CD4-positive, alpha-beta T cell (primary cell): ENCODE data around the gene ASIC4. TPM values are rescaled to one million over a fixed set of nuclear protein-coding genes. Genes with fewer than 3 reads are reported as not detected.

Experiments used
- ATAC-seq: fragments of 200-7000 bp; cut with Tn5 transposase; one replicate; pipeline ENCODE4 v1.10.0; 2022; ENCODE audit warnings: mild to moderate bottlenecking; ENCODE audit not compliant: poor library complexity
- CTCF ChIA-PET: fragments of 350-600 bp; sonication (Branson Sonifier 250); formaldehyde crosslinking; loops from one replicate; lab custom pipeline; 2021; ENCODE audit warnings: antibody characterized with exemption, inconsistent platforms; lab: Charles Lee
- POLR2A ChIA-PET: fragments of 350-600 bp; sonication (Branson Sonifier 250); formaldehyde crosslinking; loops from one replicate; lab custom pipeline; 2021; ENCODE audit warnings: antibody characterized with exemption, inconsistent platforms; lab: Charles Lee
- DNase-seq, 14 experiments: peaks; one replicate each; pipeline ENCODE4 v3.0.0-alpha.2; 2013 to 2020; ENCODE audit warnings: mixed read lengths in 2 of 14
- H3K27ac ChIP-seq, 2 donors: one replicate each; pipeline versions ENCODE4 v1.5.1 to v1.7.0; 2013; ENCODE audit warnings: low read length in 2 of 2, low read depth in 1 of 2, mild to moderate bottlenecking in 1 of 2
- H3K27me3 ChIP-seq, 2 experiments: 1 replicate in 1 of 2; 2 replicates in 1 of 2; pipeline versions ENCODE4 v1.6.1 to v1.7.0; 2013; ENCODE audit warnings: low read length in 2 of 2, control low read depth in 1 of 2, mild to moderate bottlenecking in 1 of 2, moderate library complexity in 1 of 2; ENCODE audit not compliant: insufficient read depth in 2 of 2, control insufficient read depth in 1 of 2
- H3K36me3 ChIP-seq: one replicate; pipeline ENCODE4 v1.6.1; 2013; ENCODE audit warnings: low read length, control low read depth; ENCODE audit not compliant: insufficient read depth
- H3K4me1 ChIP-seq: one replicate; pipeline ENCODE4 v1.6.1; 2013; ENCODE audit warnings: low read length, control low read depth; ENCODE audit not compliant: insufficient read depth
- H3K4me3 ChIP-seq: one replicate; pipeline ENCODE4 v1.5.1; 2013; ENCODE audit warnings: mild to moderate bottlenecking, low read length, moderate library complexity
- H3K9me3 ChIP-seq, 2 experiments: 1 replicate in 1 of 2; 2 replicates in 1 of 2; pipeline versions ENCODE4 v1.6.1 to v1.7.0; 2013; ENCODE audit warnings: low read length in 2 of 2, mild to moderate bottlenecking in 2 of 2, control low read depth in 1 of 2, moderate library complexity in 1 of 2; ENCODE audit not compliant: control insufficient read depth in 1 of 2, insufficient read depth in 1 of 2
- H3K27ac Mint-ChIP-seq: one replicate; pipeline ENCODE4 v1.8.0; 2020; ENCODE audit warnings: mixed read lengths
- H3K27me3 Mint-ChIP-seq: one replicate; pipeline ENCODE4 v1.8.0; 2021; ENCODE audit warnings: mixed read lengths
- H3K36me3 Mint-ChIP-seq: one replicate; pipeline ENCODE4 v1.8.0; 2021; ENCODE audit warnings: low read depth, mixed read lengths
- H3K4me1 Mint-ChIP-seq: one replicate; pipeline ENCODE4 v1.8.0; 2021; ENCODE audit warnings: low read depth, mixed read lengths
- H3K4me3 Mint-ChIP-seq: one replicate; pipeline ENCODE4 v1.8.0; 2020; ENCODE audit warnings: mild to moderate bottlenecking, mixed read lengths
- H3K9me3 Mint-ChIP-seq: one replicate; pipeline ENCODE4 v1.8.0; 2020; ENCODE audit warnings: mixed read lengths
- intact Hi-C, 2 experiments: fragments of 100-400 bp; cut with DNase I in 1 of 2; cut with micrococcal nuclease in 1 of 2; formaldehyde crosslinking; loops; one replicate each; pipeline versions ENCODE4 v1.15.1 to v1.9.0; 2023 to 2025; cut with DNase I, micrococcal nuclease
- polyA plus RNA-seq, 2 donors: library from polyadenylated mRNA; unstranded; fragments of 120-200 nt; gene quantifications; one replicate each; pipeline ENCODE4 v1.2.1, GENCODE V29; 2013
- total RNA-seq, 174 experiments: library from RNA in 2 of 174; stranded (reverse) in 2 of 174; gene quantifications; one replicate each; pipeline ENCODE4 v1.2.3 and lab custom pipeline; 2021 to 2026
- TF ChIP-seq, protein P1 (sequence below): fragments of 200-600 bp; IDR thresholded peaks from one replicate; pipeline ENCODE4 v1.8.0; 2022; ENCODE audit warnings: antibody characterized with exemption, mild to moderate bottlenecking

ASIC4 gene, protein sequence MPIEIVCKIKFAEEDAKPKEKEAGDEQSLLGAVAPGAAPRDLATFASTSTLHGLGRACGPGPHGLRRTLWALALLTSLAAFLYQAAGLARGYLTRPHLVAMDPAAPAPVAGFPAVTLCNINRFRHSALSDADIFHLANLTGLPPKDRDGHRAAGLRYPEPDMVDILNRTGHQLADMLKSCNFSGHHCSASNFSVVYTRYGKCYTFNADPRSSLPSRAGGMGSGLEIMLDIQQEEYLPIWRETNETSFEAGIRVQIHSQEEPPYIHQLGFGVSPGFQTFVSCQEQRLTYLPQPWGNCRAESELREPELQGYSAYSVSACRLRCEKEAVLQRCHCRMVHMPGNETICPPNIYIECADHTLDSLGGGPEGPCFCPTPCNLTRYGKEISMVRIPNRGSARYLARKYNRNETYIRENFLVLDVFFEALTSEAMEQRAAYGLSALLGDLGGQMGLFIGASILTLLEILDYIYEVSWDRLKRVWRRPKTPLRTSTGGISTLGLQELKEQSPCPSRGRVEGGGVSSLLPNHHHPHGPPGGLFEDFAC
- total RNA-seq (under 1 TPM; 0.08 to 0.17 TPM), total RNA-seq (lab: John Stamatoyannopoulos, UW) (0 to 0.54 (median 0.05) reads per million in 172 experiments)
- 0.05 TPM for polyA plus RNA-seq (2013, experiment 1 of 2)
- polyA plus RNA-seq (2013, experiment 2 of 2): 0.04 TPM

DNA sequence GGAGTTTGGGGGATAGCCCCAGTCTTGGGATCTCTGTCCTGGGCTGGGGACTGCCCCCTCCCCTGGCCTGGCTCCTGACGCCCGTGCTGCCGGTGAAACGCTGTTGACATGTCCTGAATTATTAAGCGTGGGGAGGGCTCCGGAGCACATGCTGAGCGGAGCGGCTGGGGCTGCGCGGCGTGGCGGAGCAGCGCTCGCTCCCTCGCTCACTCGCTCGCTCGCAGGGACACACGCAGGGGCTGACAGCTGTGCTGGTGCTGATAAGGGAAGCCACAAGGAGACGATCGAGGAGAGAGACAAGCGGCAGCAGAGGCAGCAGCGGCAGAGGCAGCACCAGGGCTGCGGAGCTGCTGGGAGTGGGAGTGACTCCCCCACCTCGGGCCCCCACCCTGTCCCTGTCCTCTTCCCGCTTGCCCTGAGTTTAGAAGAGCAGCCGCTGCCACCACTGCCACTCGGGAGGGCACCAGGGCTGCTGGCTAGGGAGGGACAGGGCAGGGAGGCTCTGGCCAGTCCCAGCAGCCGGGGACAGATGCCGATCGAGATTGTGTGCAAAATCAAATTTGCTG is at the start of gene ASIC4:
Gene ASIC4, plus strand, starts transcription at position 287 of the 566 bp plus-strand sequence. Its CDS starts 243 bp downstream, at position 530.
- ChIA-PET CTCF (interaction anchor here (1.6 kb wide), 1 partner anchor 16 kb away, joined by 5 read pairs; no protein-coding TSS in a partner anchor), POLR2A (no interaction called here)
- Histone ChIP-seq H3K27me3 (peaks cover 61 to 97% of the 10 kb centered on the region in 2 experiments), H3K27ac (no peak within 1 kb of the TSS), H3K4me1 (peaks cover 27% of the 10 kb centered on the region), H3K9me3 (peaks cover 0 to 29% of the 10 kb centered on the region in 2 experiments), H3K4me3 (no peak within 1 kb of the TSS), H3K36me3 (no peaks in the 10 kb centered on the region)
- peaks cover 84% of the 10 kb centered on the region for H3K27me3 Mint-ChIP-seq
- H3K4me3 Mint-ChIP-seq: no peak within 1 kb of the TSS
- DNase-seq: peak in 1 of 14 experiments; percentile 26
- peaks cover 5% of the 10 kb centered on the region for H3K36me3 Mint-ChIP-seq
- no peaks in the 10 kb centered on the region for H3K9me3 Mint-ChIP-seq
- no peak within 1 kb of the TSS for H3K27ac Mint-ChIP-seq
- intact Hi-C loops: no loop called here
- peaks cover 25% of the 10 kb centered on the region for H3K4me1 Mint-ChIP-seq
- peak; percentile 21 for ATAC-seq
- TF ChIP-seq, protein P1, sequence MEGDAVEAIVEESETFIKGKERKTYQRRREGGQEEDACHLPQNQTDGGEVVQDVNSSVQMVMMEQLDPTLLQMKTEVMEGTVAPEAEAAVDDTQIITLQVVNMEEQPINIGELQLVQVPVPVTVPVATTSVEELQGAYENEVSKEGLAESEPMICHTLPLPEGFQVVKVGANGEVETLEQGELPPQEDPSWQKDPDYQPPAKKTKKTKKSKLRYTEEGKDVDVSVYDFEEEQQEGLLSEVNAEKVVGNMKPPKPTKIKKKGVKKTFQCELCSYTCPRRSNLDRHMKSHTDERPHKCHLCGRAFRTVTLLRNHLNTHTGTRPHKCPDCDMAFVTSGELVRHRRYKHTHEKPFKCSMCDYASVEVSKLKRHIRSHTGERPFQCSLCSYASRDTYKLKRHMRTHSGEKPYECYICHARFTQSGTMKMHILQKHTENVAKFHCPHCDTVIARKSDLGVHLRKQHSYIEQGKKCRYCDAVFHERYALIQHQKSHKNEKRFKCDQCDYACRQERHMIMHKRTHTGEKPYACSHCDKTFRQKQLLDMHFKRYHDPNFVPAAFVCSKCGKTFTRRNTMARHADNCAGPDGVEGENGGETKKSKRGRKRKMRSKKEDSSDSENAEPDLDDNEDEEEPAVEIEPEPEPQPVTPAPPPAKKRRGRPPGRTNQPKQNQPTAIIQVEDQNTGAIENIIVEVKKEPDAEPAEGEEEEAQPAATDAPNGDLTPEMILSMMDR: no peak

DNA sequence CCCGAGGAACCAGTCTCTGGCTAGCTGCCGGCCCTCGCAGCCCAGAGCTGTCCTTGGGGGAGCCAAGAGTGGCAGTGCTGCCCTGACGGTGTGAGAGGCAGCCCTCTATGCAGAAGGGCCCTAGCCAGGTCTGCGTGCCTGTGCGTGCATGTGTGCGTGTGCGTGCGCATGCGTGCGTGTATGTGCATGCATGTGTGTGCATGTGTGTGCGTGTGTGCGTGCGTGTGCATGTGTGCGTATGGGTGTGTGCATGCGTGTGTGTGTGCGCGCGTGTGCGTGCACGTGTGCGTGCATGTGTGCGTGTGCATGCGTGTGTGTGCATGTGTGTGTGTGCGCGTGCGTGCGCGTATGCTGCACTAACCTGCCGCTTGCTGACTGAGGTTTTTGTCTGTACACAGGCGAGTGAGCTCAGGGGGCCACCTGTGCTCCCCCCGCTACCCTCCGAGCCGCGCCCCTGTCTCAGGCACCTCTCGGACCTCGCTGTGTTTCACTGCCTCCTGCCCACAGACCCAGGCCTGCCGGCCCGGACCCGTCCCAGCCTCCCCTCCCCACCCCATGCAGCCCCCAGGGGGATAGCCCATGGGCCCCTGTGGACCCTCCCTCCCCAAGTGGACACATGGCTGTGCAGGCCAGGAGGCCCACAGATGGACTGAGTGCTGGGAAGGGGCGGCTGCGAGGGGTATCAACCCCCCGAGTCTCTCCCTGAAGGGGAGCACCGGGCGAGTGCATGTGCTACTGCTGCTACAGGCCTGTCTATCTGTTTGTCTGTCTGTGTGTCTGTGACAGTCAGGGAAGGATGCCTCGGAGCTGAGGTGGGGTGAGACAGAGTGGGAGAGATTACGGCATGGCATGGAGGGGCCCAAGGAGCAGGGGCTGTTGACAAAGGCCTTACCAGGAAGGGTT is 48.4 kb upstream of the ASIC4 start:
- Histone ChIP-seq H3K4me1 (no peaks in the 10 kb centered on the region), H3K27ac (no peak overlapping the region), H3K9me3 (no peaks in the 10 kb centered on the region), H3K36me3 (no peaks in the 10 kb centered on the region), H3K4me3 (no peak overlapping the region), H3K27me3 (no peaks in the 10 kb centered on the region)
- CTCF ChIA-PET: no interaction called here
- H3K4me1 Mint-ChIP-seq: no peaks in the 10 kb centered on the region
- no peaks in the 10 kb centered on the region for H3K9me3 Mint-ChIP-seq
- TF ChIP-seq, protein P1: no peak
- DNase-seq (no peak), ATAC-seq (no peak)
- POLR2A ChIA-PET: no interaction called here
- intact Hi-C loops: no loop called here
- no peaks in the 10 kb centered on the region for H3K27me3 Mint-ChIP-seq
- H3K36me3 Mint-ChIP-seq: no peaks in the 10 kb centered on the region
- no peak overlapping the region for H3K4me3 Mint-ChIP-seq
- no peak overlapping the region for H3K27ac Mint-ChIP-seq
